Stimulated activated CD8-positive, alpha-beta memory T cell treated with anti-CD3 and anti-CD28 coated beads, Interleukin-4, amount 100 ng/mL, for 1 hour (primary cell): ENCODE measurements around the gene GRB7.
"Not testable (repeated sequence)": the region's sequence is repeated elsewhere in the genome, so short reads cannot be mapped to it uniquely, and the experiment has no call there.

Experiments used
- DNase-seq, 2 donors: peaks; one replicate each; pipeline ENCODE4 v3.0.0-alpha.2; 2020; ENCODE audit warnings: low read depth in 2 of 2, low spot score in 1 of 2

Gene GRB7

DNA sequence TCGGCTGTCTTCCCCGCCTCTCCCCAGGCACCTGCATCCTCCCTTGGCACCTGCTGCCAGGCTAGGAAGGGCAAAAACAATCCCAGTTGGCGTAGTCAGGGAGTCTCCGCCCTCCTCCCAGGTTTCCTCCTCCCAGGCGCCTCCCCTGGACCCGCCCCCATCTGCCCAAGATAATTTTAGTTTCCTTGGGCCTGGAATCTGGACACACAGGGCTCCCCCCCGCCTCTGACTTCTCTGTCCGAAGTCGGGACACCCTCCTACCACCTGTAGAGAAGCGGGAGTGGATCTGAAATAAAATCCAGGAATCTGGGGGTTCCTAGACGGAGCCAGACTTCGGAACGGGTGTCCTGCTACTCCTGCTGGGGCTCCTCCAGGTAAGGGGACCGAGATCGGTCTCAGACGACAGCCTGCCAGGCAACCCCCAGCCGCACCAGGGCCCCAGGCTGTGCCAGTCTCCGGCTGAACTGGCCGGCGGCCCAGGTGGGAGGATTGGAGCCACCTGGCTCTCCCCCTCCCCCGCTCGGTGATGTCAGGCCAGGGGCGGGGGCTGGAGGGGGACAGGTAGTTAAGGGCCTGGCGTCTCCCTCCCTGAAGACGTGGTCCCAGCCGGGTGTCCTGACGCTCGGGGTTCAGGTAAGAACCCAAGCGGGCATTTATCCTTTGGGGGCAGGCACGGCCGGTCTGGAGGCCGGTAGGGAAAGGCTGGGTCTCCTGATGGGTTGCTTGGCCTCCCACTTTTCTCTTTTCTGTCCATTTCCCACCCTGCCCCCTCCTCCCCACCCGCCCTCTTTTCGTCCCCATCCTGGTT is at the start of gene GRB7:
Gene GRB7, plus strand, starts transcription at position 179 of the 808 bp plus-strand sequence. CDS start 4,364 bp downstream, outside the sequence.
- DNase-seq, result no peak

DNA sequence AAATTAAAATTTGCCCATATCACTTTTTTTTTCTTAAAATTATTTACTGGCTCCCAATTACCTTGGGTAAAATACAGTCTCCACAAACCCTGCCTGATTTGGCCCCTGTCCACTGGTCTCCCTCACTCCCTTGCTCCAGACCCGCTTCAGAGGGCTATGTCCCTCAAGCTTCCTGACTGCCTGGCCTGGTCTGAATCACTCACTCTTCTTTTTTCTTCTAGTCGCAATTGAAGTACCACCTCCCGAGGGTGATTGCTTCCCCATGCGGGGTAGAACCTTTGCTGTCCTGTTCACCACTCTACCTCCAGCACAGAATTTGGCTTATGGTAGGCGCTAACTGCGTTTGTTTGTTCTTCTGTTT is 49.3 kb upstream of the GRB7 start:
- DNase-seq, result no peak

DNA sequence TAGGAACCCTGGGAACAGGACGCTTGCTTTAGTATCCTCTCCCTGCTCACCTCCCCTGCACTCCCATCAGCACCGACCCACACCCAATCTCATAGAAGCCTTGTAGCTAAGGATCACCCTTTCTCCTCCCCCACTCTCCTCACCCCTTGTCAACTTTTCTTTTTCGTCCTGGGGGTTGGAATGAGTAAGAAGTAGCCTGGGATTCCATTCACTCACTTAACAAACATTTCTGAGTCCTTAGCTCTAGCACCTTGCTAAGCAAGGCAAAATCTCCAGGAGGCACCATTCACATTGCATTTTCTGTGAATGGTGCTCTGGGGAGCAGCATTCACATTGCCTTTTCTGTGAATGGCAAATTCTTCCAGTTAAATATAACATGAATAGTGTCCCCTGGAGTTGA is 48.8 kb upstream of the GRB7 start:
- no peak for DNase-seq

DNA sequence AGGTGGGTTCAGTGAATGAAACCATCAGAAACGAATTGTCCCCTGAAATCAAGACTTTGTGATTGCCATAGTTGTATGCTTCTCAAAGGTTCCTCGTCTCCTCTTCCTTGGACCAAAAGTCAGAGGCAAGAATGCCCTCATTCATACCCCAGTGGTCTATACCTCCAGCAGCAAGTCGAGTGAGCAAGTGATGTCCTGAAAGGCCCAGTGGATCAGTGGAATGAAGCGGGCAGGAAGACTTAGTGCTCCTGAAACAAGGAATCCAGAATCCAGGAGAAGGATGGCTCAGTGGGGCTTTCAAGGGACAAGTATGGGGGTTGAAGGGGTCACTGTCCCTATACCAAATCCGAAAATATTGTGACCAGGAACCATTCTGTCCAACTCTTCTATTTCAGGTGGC is 43.1 kb upstream of the GRB7 start:
- DNase-seq, result no peak

DNA sequence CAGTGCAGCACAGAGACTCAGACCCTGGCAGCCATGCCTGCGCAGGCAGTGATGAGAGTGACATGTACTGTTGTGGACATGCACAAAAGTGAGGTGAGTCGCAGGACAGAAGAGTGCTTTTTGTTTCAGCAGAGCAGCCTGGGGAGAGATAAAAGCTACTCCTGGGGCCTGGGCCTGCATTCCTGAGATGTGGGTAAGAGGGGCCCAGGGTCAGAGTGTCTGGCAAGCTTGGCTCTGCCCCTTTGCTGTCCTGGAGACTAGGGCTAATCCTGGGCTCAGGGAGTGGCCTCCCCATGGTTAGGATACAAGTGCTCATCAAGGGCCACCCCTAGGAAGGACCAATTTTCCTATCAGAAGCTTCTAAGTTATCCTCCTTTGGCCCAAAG is 42.7 kb upstream of the GRB7 start:
- DNase-seq, result no peak

DNA sequence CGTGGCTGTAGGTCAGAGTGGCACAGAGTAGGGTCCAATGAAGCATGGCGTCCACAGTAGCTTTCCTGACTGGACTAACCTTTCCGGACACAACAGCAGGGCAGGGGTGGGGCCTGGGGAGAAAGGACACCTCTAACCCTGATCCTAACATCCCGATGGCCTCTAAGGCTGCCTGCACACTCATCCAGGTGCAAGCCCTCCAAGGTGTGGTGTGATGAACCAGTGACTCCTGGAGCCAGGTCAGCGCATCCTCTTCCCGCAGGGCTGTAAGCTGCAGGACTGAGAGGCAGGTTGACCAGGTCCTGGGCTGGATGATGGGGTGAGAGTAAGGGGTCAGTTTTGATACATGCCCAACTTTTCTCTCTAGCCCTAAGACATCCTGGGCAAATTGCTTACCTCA is 41.0 kb upstream of the GRB7 start:
- no peak for DNase-seq

DNA sequence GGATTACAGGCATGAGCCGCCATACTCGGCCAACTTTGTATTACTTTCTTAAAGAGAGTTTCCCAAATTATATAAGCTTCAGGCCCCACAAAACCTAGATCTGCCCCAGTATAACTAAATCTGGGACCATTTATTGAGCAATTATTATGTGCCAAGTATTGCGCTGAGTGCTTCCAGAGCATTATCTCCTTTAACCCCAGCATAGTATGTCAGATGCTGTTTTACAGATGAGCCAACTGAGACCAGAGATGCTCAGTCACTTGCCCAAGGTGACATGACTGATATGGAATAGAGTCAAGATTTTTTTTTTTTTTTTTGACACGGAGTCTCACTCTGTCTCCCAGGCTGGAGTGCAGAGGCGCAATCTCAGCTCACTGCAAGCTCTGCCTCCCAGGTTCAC is 39.8 kb upstream of the GRB7 start:
- DNase-seq, result no peak

DNA sequence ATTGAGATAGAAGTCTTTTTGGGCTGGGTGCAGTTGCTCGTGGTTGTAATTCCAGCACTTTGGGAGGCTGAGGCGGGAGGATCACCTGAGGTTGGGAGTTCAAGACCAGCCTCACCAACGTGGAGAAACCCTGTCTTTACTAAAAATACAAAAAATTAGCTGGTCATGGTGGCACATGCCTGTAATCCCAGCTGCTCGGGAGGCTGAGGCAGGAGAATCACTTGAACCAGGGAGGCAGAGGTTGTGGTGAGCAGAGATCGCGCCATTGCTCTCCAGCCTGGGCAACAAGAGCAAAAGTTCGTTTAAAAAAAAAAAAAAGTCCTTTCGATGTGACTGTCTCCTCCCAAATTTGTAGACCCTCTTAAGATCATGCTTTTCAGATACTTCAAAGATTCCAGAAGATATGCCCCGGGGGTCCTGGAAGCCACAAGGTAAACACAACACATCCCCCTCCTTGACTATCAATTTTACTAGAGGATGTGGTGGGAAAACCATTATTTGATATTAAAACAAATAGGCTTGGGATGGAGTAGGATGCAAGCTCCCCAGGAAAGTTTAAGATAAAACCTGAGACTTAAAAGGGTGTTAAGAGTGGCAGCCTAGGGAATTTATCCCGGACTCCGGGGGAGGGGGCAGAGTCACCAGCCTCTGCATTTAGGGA is 38.5 kb upstream of the GRB7 start:
- DNase-seq, result not testable (repeated sequence)

DNA sequence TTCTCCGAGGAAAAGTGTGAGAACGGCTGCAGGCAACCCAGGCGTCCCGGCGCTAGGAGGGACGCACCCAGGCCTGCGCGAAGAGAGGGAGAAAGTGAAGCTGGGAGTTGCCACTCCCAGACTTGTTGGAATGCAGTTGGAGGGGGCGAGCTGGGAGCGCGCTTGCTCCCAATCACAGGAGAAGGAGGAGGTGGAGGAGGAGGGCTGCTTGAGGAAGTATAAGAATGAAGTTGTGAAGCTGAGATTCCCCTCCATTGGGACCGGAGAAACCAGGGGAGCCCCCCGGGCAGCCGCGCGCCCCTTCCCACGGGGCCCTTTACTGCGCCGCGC is 38.0 kb upstream of the GRB7 start, which contains the start of gene ERBB2:
Gene ERBB2, plus strand, starts transcription at position 247 of the 330 bp plus-strand sequence. CDS start 175 bp downstream, outside the sequence.
- no peak for DNase-seq

DNA sequence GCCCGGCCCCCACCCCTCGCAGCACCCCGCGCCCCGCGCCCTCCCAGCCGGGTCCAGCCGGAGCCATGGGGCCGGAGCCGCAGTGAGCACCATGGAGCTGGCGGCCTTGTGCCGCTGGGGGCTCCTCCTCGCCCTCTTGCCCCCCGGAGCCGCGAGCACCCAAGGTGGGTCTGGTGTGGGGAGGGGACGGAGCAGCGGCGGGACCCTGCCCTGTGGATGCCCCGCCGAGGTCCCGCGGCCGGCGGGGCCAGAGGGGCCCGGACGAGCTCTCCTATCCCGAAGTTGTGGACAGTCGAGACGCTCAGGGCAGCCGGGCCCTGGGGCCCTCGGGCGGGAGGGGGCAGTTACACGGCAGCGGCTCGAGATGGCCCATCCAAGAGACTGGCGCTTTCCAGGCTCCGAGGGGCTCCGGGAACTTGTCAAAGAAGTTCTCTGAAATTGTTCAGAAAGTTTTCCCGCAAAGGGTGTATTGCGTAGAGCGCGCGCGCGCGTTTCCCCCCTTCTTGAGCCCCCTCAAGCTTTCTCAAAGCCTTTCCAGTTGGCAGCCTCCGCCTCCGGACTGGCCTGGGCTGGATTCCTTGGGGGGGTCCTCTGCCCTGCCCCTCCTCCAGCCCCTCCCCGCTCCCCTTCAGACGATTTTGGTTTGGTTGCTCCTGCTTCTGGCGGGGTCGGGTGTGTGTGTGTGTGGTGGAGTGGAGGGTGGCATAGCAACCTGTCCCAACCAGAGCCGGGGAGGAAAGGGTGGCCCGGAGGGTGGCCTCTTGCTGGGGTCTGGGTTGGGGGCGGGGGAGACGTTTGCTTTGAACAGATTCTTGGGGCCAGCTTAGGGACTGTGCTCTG is 37.4 kb upstream of the GRB7 start:
- no peak for DNase-seq

DNA sequence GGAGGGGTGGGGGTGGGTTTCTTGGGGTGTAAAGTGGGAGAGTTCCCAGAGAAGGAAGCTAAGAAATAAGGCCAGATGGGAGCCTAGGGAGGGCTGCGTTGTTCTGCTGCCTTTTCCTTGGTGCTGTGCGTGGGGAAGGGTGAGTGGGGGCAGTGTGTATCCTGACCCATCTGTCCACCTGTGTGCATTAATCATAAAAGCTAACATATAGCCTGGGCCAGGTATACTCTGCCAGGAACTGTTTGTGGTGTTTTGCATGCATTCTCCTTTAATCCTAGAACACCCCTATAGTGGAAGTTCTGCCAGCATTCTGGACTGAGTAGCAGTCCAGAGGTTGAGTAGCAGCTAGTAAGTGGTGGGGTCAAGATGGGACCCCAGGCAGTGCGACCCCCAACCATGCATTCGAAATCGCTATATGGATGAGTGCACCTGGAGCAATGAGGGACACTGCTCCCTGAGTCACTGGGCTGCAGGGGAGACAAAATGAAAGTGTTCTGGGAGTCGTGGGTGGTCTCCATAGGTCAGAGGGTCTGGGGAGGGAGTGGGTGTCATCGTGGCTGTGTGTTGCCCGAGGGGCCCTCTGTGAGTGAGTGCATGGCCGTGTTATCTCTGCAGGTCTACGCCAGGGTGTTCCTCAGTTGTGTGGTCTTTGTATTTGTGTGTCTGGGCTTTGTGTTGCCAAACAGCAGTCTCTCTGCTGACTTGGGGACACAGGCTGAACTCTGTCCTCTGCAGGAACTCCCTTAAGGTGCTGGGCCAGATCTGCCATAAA is 36.5 kb upstream of the GRB7 start:
- DNase-seq, result no peak

DNA sequence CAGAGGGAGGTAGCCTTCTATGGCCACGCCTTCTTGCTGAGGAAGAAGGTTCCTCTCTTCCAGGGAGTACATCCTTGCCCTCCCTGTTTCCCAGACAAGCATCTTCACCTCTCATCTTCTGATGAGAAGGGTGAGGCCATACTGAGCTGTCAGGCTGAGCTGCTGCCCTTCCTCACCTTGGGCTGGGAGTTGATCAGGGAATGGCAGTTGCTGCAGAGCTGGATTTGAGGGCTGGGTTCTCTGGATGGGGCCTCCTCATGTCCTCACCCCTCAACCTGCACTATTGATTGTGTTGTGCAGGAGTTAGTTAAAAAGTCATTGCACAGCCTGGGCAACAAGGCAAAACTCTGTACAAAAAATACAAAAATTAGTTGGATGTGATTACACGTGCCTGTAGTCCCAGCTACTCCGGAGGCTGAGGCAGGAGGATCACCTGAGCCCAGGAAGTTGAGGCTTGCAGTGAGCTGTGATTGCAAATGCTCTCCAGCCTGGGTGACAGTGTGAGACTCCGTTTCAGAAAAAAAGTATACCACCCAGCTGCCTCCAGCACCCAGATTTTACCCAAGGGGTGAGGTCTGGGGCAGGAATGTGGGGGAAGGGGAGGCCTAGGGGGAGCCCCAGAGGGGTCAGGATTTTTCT is 35.8 kb upstream of the GRB7 start:
- DNase-seq, result no peak

DNA sequence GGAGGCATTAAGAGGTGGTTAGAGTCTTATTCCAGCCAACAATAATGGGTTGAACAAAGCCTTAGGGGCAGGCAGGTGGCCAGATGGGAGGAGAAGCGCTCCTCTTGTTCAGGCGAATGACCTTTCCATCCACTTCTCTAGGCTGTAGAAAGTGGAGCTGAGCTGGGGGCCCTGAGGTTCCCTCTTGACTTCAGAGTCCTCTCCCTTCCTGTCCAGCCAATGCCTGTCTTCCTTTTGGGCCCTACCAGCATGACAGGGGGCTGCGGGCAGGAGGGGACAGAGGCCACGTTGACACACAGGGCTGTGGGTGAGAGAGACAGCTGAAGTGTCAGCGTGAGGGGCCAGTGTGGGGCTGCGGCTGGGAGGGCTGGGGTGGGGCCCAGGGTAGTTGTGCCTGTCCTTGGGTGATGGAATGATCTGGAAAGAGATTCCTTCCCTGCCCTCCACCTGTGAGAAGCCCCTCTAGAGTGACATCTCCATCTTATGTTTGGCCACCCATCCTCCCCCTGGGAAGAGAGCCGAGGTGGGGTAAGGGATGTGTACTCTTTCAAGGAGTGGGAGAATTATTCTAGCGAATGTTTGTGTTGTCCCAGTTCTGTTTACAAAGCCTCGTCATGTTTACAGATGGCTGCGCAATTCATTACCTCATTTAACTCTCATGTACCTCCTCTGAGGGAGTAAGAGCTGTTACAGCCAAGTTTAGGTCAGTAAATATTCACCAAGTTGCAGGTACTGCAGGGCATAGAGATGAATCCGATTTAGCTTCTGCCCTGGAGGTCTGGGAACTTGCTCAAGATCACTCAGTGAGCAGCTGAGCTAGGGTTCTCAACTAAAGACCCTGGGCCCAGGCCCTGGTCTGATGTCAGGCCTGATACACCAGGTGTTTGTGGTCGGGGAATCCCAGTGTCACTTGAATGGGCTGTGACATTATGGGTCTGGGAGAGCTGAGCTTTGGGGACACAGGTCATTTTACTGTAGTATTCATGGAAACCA is 34.5 kb upstream of the GRB7 start:
- DNase-seq, result no peak

DNA sequence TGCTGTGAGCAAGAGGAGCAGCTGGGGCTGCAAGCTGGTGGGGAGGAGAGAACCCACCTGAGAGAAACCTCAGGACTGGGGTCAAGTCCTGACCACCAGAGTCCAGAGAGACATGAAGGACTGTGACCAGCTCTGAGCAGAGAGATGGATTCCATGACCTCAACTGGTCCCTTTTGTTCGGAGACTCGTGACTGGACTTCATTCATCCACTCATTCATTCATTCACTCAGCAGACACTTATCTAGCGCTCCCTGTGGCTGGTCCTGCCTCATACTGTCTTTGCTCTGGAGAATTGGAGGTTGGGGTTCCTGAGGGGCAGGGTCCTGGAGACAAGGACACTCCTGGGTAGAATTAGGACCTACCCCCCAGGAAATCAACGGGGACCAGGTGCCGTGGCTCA is 33.8 kb upstream of the GRB7 start:
- DNase-seq, result no peak

DNA sequence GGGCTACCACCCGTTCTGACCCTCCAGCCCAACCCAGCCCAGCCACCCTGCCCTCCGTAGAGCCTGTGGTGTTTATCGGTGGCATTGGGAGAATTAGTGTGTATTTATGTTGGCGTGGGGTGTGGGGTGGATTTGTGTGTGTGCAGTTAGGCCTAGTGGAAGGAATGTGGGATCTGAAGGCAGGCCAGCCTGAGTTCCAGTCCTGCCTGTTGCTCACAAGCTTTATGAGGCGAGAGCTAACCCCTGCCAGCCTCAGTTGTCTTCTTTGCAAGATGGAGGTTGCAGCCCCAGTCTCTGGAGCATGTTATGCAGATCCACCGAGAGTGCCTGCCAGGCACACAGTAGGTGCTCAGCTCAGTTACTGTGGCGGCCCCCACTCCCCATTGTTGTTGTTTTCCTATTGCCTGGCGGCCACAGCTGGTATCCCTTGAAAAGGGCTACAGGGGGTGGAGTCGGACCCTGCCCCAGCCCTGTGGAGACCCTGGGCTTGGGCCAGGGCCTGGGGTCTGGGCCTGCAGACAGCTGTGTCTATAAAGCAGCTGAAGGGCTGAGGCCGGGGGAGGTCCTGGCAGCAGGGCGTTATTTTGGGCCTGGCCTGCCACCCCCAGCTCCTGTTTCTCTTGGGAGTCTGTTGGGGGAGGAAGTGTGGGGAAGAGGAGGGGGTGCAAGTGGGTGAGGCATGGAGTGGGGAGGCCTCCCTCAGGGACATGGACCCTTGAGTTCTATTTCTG is 32.8 kb upstream of the GRB7 start:
- DNase-seq, result no peak

DNA sequence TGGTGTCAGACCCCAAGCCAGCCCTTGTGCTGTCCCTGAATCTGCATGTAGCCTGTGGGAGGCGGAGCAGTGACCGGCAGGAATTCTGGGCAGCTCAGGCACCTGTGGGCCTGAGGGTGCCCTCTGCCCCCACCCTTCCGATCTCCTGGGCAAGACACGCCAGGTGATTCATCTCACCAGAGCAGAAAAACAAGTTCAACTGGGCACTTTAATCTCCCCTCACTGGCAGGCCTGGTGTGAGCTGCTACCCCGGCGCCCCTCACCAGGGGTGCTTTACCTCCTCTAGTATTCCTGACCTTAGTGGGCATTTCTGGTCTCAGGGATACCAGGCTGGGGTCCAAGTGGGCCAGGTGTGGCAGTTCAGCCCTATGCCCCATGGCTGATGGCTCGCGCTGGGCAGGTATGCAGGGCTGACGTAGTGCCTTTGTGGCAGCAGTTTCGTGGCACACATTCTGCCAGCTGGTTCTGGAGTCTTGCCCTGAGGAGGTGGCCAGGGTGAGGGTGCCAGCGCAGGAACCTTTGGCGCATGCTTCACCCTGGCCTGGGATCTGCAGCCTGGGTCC is 31.9 kb upstream of the GRB7 start:
- no peak for DNase-seq

DNA sequence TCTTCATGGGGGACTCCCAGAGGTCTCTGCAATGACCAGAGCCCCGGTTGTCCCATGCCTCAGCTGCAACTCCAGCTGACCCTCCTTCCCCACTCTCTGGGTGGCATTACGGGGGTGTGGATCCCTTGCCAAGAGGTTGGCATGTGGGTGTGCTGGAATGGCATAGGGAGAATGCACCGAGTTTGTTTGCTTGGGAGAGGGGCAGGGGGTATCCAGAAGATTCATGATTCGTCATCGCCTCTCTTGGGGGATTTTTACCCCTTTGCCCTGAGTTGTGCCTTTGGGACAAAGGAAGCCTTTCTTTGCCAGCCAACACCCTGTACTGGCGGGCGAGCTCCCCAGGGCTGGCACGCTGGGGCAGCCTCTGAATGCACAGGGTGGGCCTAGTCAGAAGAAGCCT is 31.4 kb upstream of the GRB7 start:
- DNase-seq, result no peak

DNA sequence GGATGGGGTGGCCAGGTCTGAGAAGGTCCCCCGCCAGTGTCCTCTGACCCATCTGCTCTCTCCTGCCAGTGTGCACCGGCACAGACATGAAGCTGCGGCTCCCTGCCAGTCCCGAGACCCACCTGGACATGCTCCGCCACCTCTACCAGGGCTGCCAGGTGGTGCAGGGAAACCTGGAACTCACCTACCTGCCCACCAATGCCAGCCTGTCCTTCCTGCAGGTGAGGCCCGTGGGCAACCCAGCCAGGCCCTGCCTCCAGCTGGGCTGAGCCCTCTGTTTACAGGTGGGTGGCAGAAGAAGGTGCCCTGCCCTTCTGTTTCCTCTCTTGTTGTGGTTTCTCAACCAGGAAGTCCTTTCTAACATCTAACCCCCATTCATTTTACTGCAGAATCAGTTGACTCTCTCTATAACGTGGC is 30.8 kb upstream of the GRB7 start:
- DNase-seq, result no peak
